Cerebellar nuclear complex (tissue), 1 donor: ENCODE data around the gene POLH.
"Not testable (repeated sequence)": the region's sequence is repeated elsewhere in the genome, so short reads cannot be mapped to it uniquely, and the experiment has no call there.

Experiments used
- DNase-seq, 2 experiments: peaks; one replicate each; lab custom pipeline; 2025; lab: John Stamatoyannopoulos, UW

Gene POLH

GRCh38 chr6:43630980-43631619, 55.1 kb downstream of the POLH start:
- no peak for DNase-seq

- not testable (repeated sequence) for DNase-seq
Measured at GRCh38 chr6:43633002-43633401, 57.0 kb downstream of the POLH start.

GRCh38 chr6:43634702-43635303, 58.8 kb downstream of the POLH start:
- DNase-seq: no peak

GRCh38 chr6:43635387-43636307, 59.7 kb downstream of the POLH start, which contains the start of gene MAD2L1BP:
MAD2L1BP (plus strand) TSS chr6:43635840; CDS start chr6:43635876, 36 bp downstream.
- DNase-seq: peak in 1 of 2 experiments; percentile 30

GRCh38 chr6:43636308-43636659, 60.3 kb downstream of the POLH start:
- no peak for DNase-seq

GRCh38 chr6:43639984-43640800, 64.2 kb downstream of the POLH start:
- DNase-seq: no peak

GRCh38 chr6:43644940-43645612, 69.1 kb downstream of the POLH start, which contains the start of gene RSPH9:
RSPH9 (plus strand) TSS chr6:43645036; CDS start chr6:43645099, 63 bp downstream.
- no peak for DNase-seq

- DNase-seq: no peak
Measured at GRCh38 chr6:43645613-43645964, 69.6 kb downstream of the POLH start.

GRCh38 chr6:43647613-43648012, 71.6 kb downstream of the POLH start:
- no peak for DNase-seq

GRCh38 chr6:43648248-43648647, 72.3 kb downstream of the POLH start:
- no peak for DNase-seq

- DNase-seq: not testable (repeated sequence)
Measured at GRCh38 chr6:43652822-43653221, 76.8 kb downstream of the POLH start.

GRCh38 chr6:43657221-43657802, 81.3 kb downstream of the POLH start:
- DNase-seq: no peak

GRCh38 chr6:43658161-43658560, 82.2 kb downstream of the POLH start:
- no peak for DNase-seq

- not testable (repeated sequence) for DNase-seq
Measured at GRCh38 chr6:43662948-43663347, 87.0 kb downstream of the POLH start.
